ENCODE measurements around the gene FAM83D.

Gene FAM83D

DNA sequence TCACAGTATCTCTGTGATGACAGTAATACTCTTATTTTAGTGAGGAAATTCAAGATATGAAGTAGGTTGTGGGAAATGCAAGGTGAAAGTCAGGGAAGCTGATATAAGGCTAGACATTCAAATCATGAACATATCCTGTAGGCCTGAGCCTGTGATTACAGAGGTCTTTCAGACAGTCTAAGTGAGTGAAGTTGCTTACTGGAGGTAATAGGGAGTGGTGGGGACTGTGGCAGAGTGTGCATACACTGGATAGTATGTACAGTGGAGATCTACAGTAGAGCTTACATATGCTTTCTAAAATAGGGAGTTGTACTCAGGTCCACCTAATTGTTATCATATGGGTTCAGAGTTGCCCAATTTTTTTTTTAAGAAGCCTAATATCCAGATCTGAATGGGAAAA, 39.0 kb downstream of the FAM83D start:
- no peak for DNase-seq (ENCODE audit: low read depth)
- no peak overlapping the region for H3K4me3 ChIP-seq (ENCODE audit: low read depth, low read length)
- TF ChIP-seq, protein P1, sequence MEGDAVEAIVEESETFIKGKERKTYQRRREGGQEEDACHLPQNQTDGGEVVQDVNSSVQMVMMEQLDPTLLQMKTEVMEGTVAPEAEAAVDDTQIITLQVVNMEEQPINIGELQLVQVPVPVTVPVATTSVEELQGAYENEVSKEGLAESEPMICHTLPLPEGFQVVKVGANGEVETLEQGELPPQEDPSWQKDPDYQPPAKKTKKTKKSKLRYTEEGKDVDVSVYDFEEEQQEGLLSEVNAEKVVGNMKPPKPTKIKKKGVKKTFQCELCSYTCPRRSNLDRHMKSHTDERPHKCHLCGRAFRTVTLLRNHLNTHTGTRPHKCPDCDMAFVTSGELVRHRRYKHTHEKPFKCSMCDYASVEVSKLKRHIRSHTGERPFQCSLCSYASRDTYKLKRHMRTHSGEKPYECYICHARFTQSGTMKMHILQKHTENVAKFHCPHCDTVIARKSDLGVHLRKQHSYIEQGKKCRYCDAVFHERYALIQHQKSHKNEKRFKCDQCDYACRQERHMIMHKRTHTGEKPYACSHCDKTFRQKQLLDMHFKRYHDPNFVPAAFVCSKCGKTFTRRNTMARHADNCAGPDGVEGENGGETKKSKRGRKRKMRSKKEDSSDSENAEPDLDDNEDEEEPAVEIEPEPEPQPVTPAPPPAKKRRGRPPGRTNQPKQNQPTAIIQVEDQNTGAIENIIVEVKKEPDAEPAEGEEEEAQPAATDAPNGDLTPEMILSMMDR (conservative IDR thresholded peaks at IDR 0.05; ENCODE audit: low read depth, low read length), result no peak

DNA sequence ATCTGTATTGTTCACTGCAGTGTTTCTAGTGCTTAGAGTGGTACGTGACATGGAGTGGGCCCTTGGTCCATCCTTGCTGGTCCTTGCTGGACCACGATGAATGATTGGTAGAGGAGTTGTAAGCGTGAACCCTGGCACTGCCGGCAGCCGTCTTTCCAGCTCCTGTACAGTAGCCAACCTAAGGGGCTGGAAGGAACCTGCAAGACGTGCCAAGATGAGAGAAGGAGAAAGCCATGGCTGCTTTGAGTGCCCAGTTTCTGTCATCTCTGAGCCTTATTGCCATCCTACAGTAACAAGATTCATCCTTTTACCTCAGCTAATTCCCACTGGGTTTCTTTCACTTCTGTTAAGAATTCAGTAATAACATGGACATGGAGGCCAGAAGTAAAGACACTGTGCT, 41.9 kb downstream of the FAM83D start:
- TF ChIP-seq, protein P1 (conservative IDR thresholded peaks at IDR 0.05; ENCODE audit: low read depth, low read length), result no peak
- H3K4me3 ChIP-seq (ENCODE audit: low read depth, low read length), result no peak overlapping the region
- no peak for DNase-seq (ENCODE audit: low read depth)

DNA sequence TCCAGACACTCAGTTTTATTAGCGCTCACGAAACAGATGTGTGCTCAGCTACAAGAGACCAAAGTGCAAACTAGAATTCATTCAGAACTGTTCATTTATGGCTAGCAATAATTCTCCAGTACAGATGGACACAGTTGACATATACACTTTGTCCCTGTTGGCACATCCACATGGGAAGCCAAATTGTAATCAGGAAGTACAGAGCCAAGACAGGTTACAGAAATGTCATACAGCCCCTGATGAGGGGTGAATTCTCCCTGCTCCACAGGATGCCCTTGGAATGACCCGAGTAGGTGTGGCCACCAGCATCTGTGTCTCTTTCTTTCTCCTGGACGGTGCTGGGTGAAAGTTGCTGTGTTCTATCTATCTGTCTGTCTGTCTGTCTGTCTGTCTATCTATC, 43.5 kb downstream of the FAM83D start:
- DNase-seq (ENCODE audit: low read depth), result no peak
- TF ChIP-seq, protein P1 (conservative IDR thresholded peaks at IDR 0.05; ENCODE audit: low read depth, low read length), result no peak

DNA sequence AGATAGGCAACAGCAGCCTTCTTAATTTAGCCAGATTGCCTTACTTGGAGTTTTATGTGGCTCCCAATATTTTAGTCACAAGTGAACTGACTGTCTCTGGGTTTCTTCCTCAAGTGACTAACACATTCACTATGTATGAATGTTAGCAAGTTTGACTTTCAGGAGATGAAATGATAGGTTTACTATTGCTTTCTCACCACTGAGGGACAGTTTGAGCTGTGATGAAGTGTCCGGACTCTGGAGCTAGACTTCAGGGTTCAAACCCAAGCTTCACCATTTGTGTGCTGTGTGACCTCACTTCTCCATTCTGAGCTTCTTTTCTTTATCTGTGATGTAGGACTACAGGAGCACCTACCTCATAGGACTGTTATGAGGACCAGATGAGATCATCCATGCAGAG, 44.1 kb downstream of the FAM83D start:
- DNase-seq (ENCODE audit: low read depth), result peak; percentile 70
- TF ChIP-seq, protein P1 (conservative IDR thresholded peaks at IDR 0.05; ENCODE audit: low read depth, low read length), result no peak
- H3K4me3 ChIP-seq (ENCODE audit: low read depth, low read length), result no peak overlapping the region

More for the DNA sequence above, 43.5 kb downstream of the FAM83D start:
- no peak overlapping the region for H3K4me3 ChIP-seq (ENCODE audit: low read depth, low read length)

DNA sequence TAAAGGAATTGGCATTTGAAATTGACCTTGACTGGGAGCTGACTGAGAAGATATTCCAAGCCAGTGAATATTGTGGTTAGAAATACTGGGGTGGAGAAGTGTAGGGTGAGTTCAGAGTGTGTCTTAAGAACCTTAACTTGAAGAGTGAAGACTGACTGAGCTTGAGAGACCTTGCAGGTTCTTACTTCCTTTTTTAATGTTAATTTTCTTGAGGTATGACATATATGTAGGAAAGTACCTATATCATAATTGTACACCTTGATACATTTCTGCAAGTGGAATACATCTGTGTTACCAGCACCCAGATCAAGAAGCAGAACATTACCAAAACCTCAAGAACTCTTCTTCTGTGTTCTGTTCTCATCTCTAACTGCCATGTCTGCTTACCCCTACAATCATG, 46.9 kb downstream of the FAM83D start:
- TF ChIP-seq, protein P1 (conservative IDR thresholded peaks at IDR 0.05; ENCODE audit: low read depth, low read length), result no peak
- no peak for DNase-seq (ENCODE audit: low read depth)
- H3K4me3 ChIP-seq (ENCODE audit: low read depth, low read length), result no peak overlapping the region

DNA sequence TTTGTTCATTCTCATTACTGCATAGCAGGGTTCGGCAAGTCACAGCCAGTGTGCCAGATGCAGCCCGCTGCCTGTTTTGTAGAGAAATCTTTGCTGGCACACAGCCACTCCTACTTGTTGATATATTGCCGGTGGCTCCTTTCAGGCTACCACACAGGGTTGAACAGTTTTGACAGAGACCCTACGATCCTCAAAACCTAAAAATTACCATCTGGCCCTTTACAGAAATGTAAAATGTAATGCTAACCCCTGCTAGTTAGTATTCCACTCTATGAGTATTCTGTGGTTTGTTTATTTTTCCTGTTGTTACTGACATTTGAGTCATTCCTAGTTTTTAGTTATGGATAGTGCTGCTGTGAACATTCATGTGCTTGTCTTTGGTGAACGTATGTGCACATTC, 47.4 kb downstream of the FAM83D start:
- no peak overlapping the region for H3K4me3 ChIP-seq (ENCODE audit: low read depth, low read length)
- TF ChIP-seq, protein P1 (conservative IDR thresholded peaks at IDR 0.05; ENCODE audit: low read depth, low read length), result no peak
- peak; percentile 70 for DNase-seq (ENCODE audit: low read depth)

DNA sequence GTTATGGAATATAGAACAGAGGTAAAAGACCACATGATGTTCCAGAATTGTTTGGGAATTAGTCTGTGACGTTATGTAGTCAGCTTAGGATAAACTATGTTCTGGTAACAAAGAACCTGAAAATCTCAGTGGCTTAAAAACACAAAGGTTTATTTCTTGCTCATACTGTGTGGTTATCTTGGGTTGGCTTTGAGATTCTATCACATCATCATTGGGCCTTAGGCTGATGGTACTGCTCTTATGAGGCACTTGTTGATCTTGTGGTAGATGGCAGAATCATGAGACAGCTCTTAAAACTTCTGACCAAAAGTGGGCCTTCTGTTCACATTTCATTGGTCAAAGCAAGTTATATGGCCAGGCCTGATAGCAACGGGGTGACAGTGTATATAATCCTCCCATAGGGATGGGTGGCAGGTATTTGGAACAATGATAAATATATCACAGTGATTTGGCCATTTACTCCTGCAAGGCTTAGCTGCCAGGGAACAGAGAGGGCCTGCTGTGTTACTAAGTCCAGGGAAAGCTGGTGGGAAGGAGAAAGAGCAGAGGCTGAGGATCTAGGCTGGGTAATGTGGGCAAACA, 49.4 kb downstream of the FAM83D start:
- no peak overlapping the region for H3K4me3 ChIP-seq (ENCODE audit: low read depth, low read length)
- TF ChIP-seq, protein P1 (conservative IDR thresholded peaks at IDR 0.05; ENCODE audit: low read depth, low read length), result no peak
- DNase-seq (ENCODE audit: low read depth), result no peak
